ENCODE data around the gene GRIK5. TPM values are rescaled to one million over a fixed set of nuclear protein-coding genes. Genes with fewer than 3 reads are reported as not detected.
"Not testable (repeated sequence)": the region's sequence is repeated elsewhere in the genome, so short reads cannot be mapped to it uniquely, and the experiment has no call there.

GRIK5 gene
- total RNA-seq, 1 donor, result not detected

GRCh38 chr19:42021185-42021584, 48.8 kb downstream of the GRIK5 start:
- DNase-seq (ENCODE audit: low read depth), result no peak
- TF ChIP-seq CTCF (IDR thresholded peaks at IDR 0.05; ENCODE audit: insufficient read depth, low read depth, low read length), result no peak
- H3K4me3 ChIP-seq (ENCODE audit: low read depth, low read length), result no peak overlapping the region

GRCh38 chr19:42018503-42019193, 51.4 kb downstream of the GRIK5 start:
- H3K4me3 ChIP-seq (ENCODE audit: low read depth, low read length), result no peak overlapping the region
- no peak for TF ChIP-seq CTCF (IDR thresholded peaks at IDR 0.05; ENCODE audit: insufficient read depth, low read depth, low read length)
- no peak for DNase-seq (ENCODE audit: low read depth)

GRCh38 chr19:42017040-42017439, 53.0 kb downstream of the GRIK5 start:
- no peak for TF ChIP-seq CTCF (IDR thresholded peaks at IDR 0.05; ENCODE audit: insufficient read depth, low read depth, low read length)
- no peak overlapping the region for H3K4me3 ChIP-seq (ENCODE audit: low read depth, low read length)
- DNase-seq (ENCODE audit: low read depth), result no peak

- not testable (repeated sequence) for DNase-seq (ENCODE audit: low read depth); H3K4me3 ChIP-seq (ENCODE audit: low read depth, low read length)
These were observed 57.3 kb downstream of the GRIK5 start for GRCh38 chr19:42012747-42013146.

GRCh38 chr19:42010245-42011126, 59.5 kb downstream of the GRIK5 start:
- DNase-seq (ENCODE audit: low read depth), result peak; percentile 65
- no peak overlapping the region for H3K4me3 ChIP-seq (ENCODE audit: low read depth, low read length)
- TF ChIP-seq CTCF (IDR thresholded peaks at IDR 0.05; ENCODE audit: insufficient read depth, low read depth, low read length), result no peak

- TF ChIP-seq CTCF (IDR thresholded peaks at IDR 0.05; ENCODE audit: insufficient read depth, low read depth, low read length), result no peak
- DNase-seq (ENCODE audit: low read depth), result no peak
- no peak overlapping the region for H3K4me3 ChIP-seq (ENCODE audit: low read depth, low read length)
These were observed 63.4 kb downstream of the GRIK5 start for GRCh38 chr19:42006569-42006968.

- TF ChIP-seq CTCF (IDR thresholded peaks at IDR 0.05; ENCODE audit: insufficient read depth, low read depth, low read length), result no peak
- no peak overlapping the region for H3K4me3 ChIP-seq (ENCODE audit: low read depth, low read length)
- no peak for DNase-seq (ENCODE audit: low read depth)
These were observed 64.5 kb downstream of the GRIK5 start for GRCh38 chr19:42005504-42005903.

Data from fibroblast of villous mesenchyme (primary cell).